G401.6 (cell line): ENCODE results near the gene PRUNE2.
A peak's percentile ranks its signal among the peaks of the same experiment; 100 is the strongest.
"Not testable (repeated sequence)": the region's sequence is repeated elsewhere in the genome, so short reads cannot be mapped to it uniquely, and the experiment has no call there.

Source experiments
- FAIRE-seq: peaks from 2 replicates; lab custom pipeline; 2012; peaks lifted over from hg19 to GRCh38; lab: Jason Lieb, UNC

The PRUNE2 gene

GRCh38 chr9:76789840-76790239 is 116.1 kb downstream of the PRUNE2 start:
- FAIRE-seq: no peak

- FAIRE-seq: no peak
Measured at GRCh38 chr9:76787677-76788076, 118.2 kb downstream of the PRUNE2 start.

GRCh38 chr9:76785501-76785900 is 120.4 kb downstream of the PRUNE2 start:
- no peak for FAIRE-seq

GRCh38 chr9:76784881-76785280 is 121.0 kb downstream of the PRUNE2 start:
- no peak for FAIRE-seq

- FAIRE-seq: no peak
Measured at GRCh38 chr9:76772686-76773445, 133.0 kb downstream of the PRUNE2 start.

GRCh38 chr9:76766126-76766525 is 139.8 kb downstream of the PRUNE2 start:
- FAIRE-seq: no peak

- FAIRE-seq: no peak
Measured at GRCh38 chr9:76764138-76764537, 141.8 kb downstream of the PRUNE2 start, which contains the start of gene PCA3. Gene PCA3 (plus strand): TSS chr9:76764438.

- peak; percentile 54 for FAIRE-seq
Measured at GRCh38 chr9:76761448-76761847, 144.5 kb downstream of the PRUNE2 start.

GRCh38 chr9:76759732-76760131 is 146.2 kb downstream of the PRUNE2 start:
- FAIRE-seq: no peak

- FAIRE-seq: no peak
Measured at GRCh38 chr9:76758476-76758875, 147.4 kb downstream of the PRUNE2 start.

- no peak for FAIRE-seq
Measured at GRCh38 chr9:76756941-76757673, 148.8 kb downstream of the PRUNE2 start.

GRCh38 chr9:76756268-76756640 is 149.7 kb downstream of the PRUNE2 start:
- FAIRE-seq: no peak

GRCh38 chr9:76751001-76751400 is 154.9 kb downstream of the PRUNE2 start:
- FAIRE-seq: no peak

GRCh38 chr9:76744336-76744735 is 161.6 kb downstream of the PRUNE2 start:
- FAIRE-seq: no peak

GRCh38 chr9:76743931-76744330 is 162.0 kb downstream of the PRUNE2 start:
- no peak for FAIRE-seq

- FAIRE-seq: not testable (repeated sequence)
Measured at GRCh38 chr9:76742890-76743289, 163.0 kb downstream of the PRUNE2 start.

GRCh38 chr9:76741524-76741923 is 164.4 kb downstream of the PRUNE2 start:
- no peak for FAIRE-seq

- no peak for FAIRE-seq
Measured at GRCh38 chr9:76738402-76738801, 167.5 kb downstream of the PRUNE2 start.

- FAIRE-seq: no peak
Measured at GRCh38 chr9:76737154-76737902, 168.6 kb downstream of the PRUNE2 start.

- FAIRE-seq: no peak
Measured at GRCh38 chr9:76734716-76735115, 171.2 kb downstream of the PRUNE2 start.

- FAIRE-seq: no peak
Measured at GRCh38 chr9:76733096-76733495, 172.8 kb downstream of the PRUNE2 start.

GRCh38 chr9:76732341-76732958 is 173.5 kb downstream of the PRUNE2 start:
- no peak for FAIRE-seq

GRCh38 chr9:76730801-76731200 is 175.1 kb downstream of the PRUNE2 start:
- no peak for FAIRE-seq
